ENCODE measurements around the gene APBA1.

The APBA1 gene

GRCh38 chr9:69392826-69393225 lies 279.3 kb downstream of the APBA1 start:
- DNase-seq, result no peak

- no peak for DNase-seq
Measured at GRCh38 chr9:69391946-69392345, 280.2 kb downstream of the APBA1 start.

- DNase-seq, result no peak
Measured at GRCh38 chr9:69391487-69391886, 280.7 kb downstream of the APBA1 start.

GRCh38 chr9:69389437-69389995 lies 282.7 kb downstream of the APBA1 start:
- DNase-seq, result no peak

- DNase-seq, result no peak
Measured at GRCh38 chr9:69388596-69388995, 283.6 kb downstream of the APBA1 start.

GRCh38 chr9:69386651-69387050 lies 285.5 kb downstream of the APBA1 start:
- no peak for DNase-seq

- no peak for DNase-seq
Measured at GRCh38 chr9:69385581-69386033, 286.6 kb downstream of the APBA1 start.

- no peak for DNase-seq
Measured at GRCh38 chr9:69382135-69382534, 290.0 kb downstream of the APBA1 start.

- no peak for DNase-seq
Measured at GRCh38 chr9:69380811-69381210, 291.4 kb downstream of the APBA1 start.

GRCh38 chr9:69380301-69380700 lies 291.9 kb downstream of the APBA1 start:
- no peak for DNase-seq

- no peak for DNase-seq
Measured at GRCh38 chr9:69379270-69379982, 292.7 kb downstream of the APBA1 start.

GRCh38 chr9:69377981-69378380 lies 294.2 kb downstream of the APBA1 start:
- DNase-seq, result no peak
